K562 (cell line): ENCODE results near the gene TLE3. TPM values are rescaled to one million over a fixed set of nuclear protein-coding genes. Genes with fewer than 3 reads are reported as not detected.

ENCODE experiments used
- ATAC-seq: fragments of 200-7000 bp; cut with Tn5 transposase; 3 replicates; pipeline ENCODE4 v1.9.1; 2020; ENCODE audit warnings: moderate library complexity
- BruUV-seq: library from RNA; stranded (reverse); fragments of 400-500 nt; replicated peaks from 2 replicates; lab custom pipeline; 2021; lab: Mats Ljungman, UMichigan
- CTCF ChIA-PET: fragments of 300-600 bp; formaldehyde crosslinking; extraction: SDS; loops from one replicate; lab custom pipeline; 2021; ENCODE audit warnings: low intra/inter-chr PET ratio; lab: Yijun Ruan, JAX
- POLR2A ChIA-PET: fragments of 300-600, 350-650 bp; sonication (Branson Sonifier 250); formaldehyde crosslinking; extraction: SDS; loops from one replicate; lab custom pipeline; 2021; ENCODE audit warnings: antibody characterized with exemption, inconsistent platforms; lab: Yijun Ruan, JAX
- DNase-seq, 4 experiments: peaks; one replicate each; pipeline versions ENCODE4 v3.0.0 to v3.0.0-alpha.2; 2011 to 2018; ENCODE audit warnings: low spot score in 3 of 4, mixed read lengths in 3 of 4; ENCODE audit errors: extremely low read depth in 1 of 4
- FAIRE-seq: peaks from 2 replicates; lab custom pipeline; 2011; peaks lifted over from hg19 to GRCh38; lab: Jason Lieb, UNC
- H2AFZ ChIP-seq: 2 replicates; pipeline ENCODE4 v1.6.0; 2011; ENCODE audit warnings: low read depth, low read length, control low read depth, inconsistent platforms
- H3K27ac ChIP-seq: fragments of 200-600 bp; 3 replicates; pipeline ENCODE4 v1.8.0; 2011; ENCODE audit warnings: low read depth, mild to moderate bottlenecking, control low read depth, inconsistent platforms, low read length, moderate library complexity, mixed read lengths; ENCODE audit errors: extremely low read depth
- H3K27me3 ChIP-seq, 2 experiments: fragments of 300-600 bp in 1 of 2; 2 replicates in 1 of 2; 3 replicates in 1 of 2; pipeline versions ENCODE4 v1.6.0 to v1.8.0; 2011; ENCODE audit warnings: inconsistent platforms in 2 of 2, low read length in 2 of 2, mild to moderate bottlenecking in 1 of 2, mixed read lengths in 1 of 2, moderate library complexity in 1 of 2; ENCODE audit not compliant: control insufficient read depth in 2 of 2, insufficient read depth in 2 of 2
- H3K36me3 ChIP-seq: fragments of 300-600 bp; 3 replicates; pipeline ENCODE4 v1.8.0; 2011; ENCODE audit warnings: mild to moderate bottlenecking, low read length, inconsistent platforms; ENCODE audit not compliant: control insufficient read depth, insufficient read depth
- H3K4me1 ChIP-seq, 2 experiments: fragments of 200-600 bp in 1 of 2; replicated peaks in 1 of 2; 2 replicates in 1 of 2; 3 replicates in 1 of 2; pipeline versions ENCODE4 v1.5.1 to v1.8.0; 2011; ENCODE audit warnings: inconsistent platforms in 2 of 2, low read length in 2 of 2, mild to moderate bottlenecking in 1 of 2, mixed read lengths in 1 of 2, moderate library complexity in 1 of 2; ENCODE audit not compliant: control insufficient read depth in 2 of 2, insufficient read depth in 2 of 2
- H3K4me2 ChIP-seq: 2 replicates; pipeline ENCODE4 v1.6.1; 2011; ENCODE audit warnings: low read length, control low read depth, inconsistent platforms, mixed read lengths; ENCODE audit not compliant: insufficient read depth
- H3K4me3 ChIP-seq: fragments of 200-600 bp; sonication (generic), shearing (Covaris generic); 2 replicates; pipeline ENCODE4 v1.5.1; 2016; ENCODE audit warnings: control low read depth, inconsistent platforms
- H3K79me2 ChIP-seq: fragments of 200-600 bp; 3 replicates; pipeline ENCODE4 v1.8.0; 2011; ENCODE audit warnings: low read length, inconsistent platforms; ENCODE audit not compliant: control insufficient read depth, insufficient read depth
- H3K9ac ChIP-seq, 2 experiments: 2 replicates each; pipeline versions ENCODE4 v1.6.0 to v1.6.1; 2011; ENCODE audit warnings: low read depth in 2 of 2, low read length in 2 of 2, control low read depth in 1 of 2, inconsistent platforms in 1 of 2, mild to moderate bottlenecking in 1 of 2, mixed read lengths in 1 of 2; ENCODE audit not compliant: insufficient read depth in 1 of 2
- H3K9me1 ChIP-seq: one replicate; pipeline ENCODE4 v1.6.0; 2011; ENCODE audit warnings: inconsistent platforms, mild to moderate bottlenecking, low read length, moderate library complexity; ENCODE audit not compliant: control insufficient read depth, insufficient read depth
- H3K9me3 ChIP-seq: replicated peaks from 2 replicates; pipeline ENCODE4 v1.5.1; 2011; ENCODE audit warnings: low read depth, low read length, inconsistent platforms; ENCODE audit not compliant: control insufficient read depth, insufficient read depth
- H4K20me1 ChIP-seq: replicated peaks from 2 replicates; pipeline ENCODE4 v1.6.1; 2011; ENCODE audit warnings: low read length, inconsistent platforms, mixed read lengths; ENCODE audit not compliant: control insufficient read depth, insufficient read depth
- ARNT ChIP-seq, 2 experiments: fragments of 450-650 bp; IDR thresholded peaks; 2 replicates each; pipeline ENCODE4 v1.6.1; 2016; ENCODE audit warnings: mild to moderate bottlenecking in 1 of 2
- CEBPG ChIP-seq, 3 experiments: fragments of 200-800 bp in 1 of 3; sonication (Bioruptor generic) in 1 of 3; sonication (generic) in 1 of 3; formaldehyde crosslinking in 1 of 3; IDR thresholded peaks in 2 of 3; conservative IDR thresholded peaks in 1 of 3; 2 replicates each; pipeline versions ENCODE4 v1.6.1 to v1.8.0; 2016 to 2022; ENCODE audit warnings: missing compliant biosample characterization in 2 of 3, missing genetic modification characterization in 2 of 3, mild to moderate bottlenecking in 1 of 3, missing genetic modification reagents in 1 of 3
- FOXJ3 ChIP-seq: sonication (generic); formaldehyde crosslinking; IDR thresholded peaks from 2 replicates; pipeline ENCODE4 v1.4.0; 2020; ENCODE audit warnings: mild to moderate bottlenecking, missing genetic modification reagents
- HDAC6 ChIP-seq: IDR thresholded peaks from 2 replicates; pipeline ENCODE4 v1.6.1; 2012; ENCODE audit warnings: low read depth, mild to moderate bottlenecking, control low read depth, inconsistent platforms, low read length, moderate library complexity
- HOXB6 ChIP-seq: fragments of 250-450 bp; sonication (Bioruptor Pico); IDR thresholded peaks from 2 replicates; pipeline ENCODE4 v1.5.1; 2022; ENCODE audit warnings: mild to moderate bottlenecking, borderline replicate concordance
- MYNN ChIP-seq, 2 experiments: sonication (generic); formaldehyde crosslinking in 1 of 2; IDR thresholded peaks; 2 replicates each; pipeline versions ENCODE4 v1.5.0 to v1.6.1; 2016 to 2020; ENCODE audit warnings: antibody characterized with exemption in 1 of 2, missing genetic modification reagents in 1 of 2
- RHOXF2B ChIP-seq: fragments of 250-450 bp; sonication (Bioruptor Pico); conservative IDR thresholded peaks from 2 replicates; pipeline ENCODE4 v1.5.1; 2021
- RNF2 ChIP-seq: sonication (generic); IDR thresholded peaks from 2 replicates; pipeline ENCODE4 v1.6.1; 2016
- TOE1 ChIP-seq, 2 experiments: fragments of 450-650 bp in 1 of 2; sonication (generic) in 1 of 2; formaldehyde crosslinking in 1 of 2; IDR thresholded peaks; 2 replicates each; pipeline versions ENCODE4 v1.7.1 to v1.8.0; 2016 to 2022; ENCODE audit warnings: borderline replicate concordance in 2 of 2, mild to moderate bottlenecking in 2 of 2, antibody characterized with exemption in 1 of 2, inconsistent platforms in 1 of 2, low read depth in 1 of 2, missing genetic modification reagents in 1 of 2, moderate library complexity in 1 of 2
- XRCC5 ChIP-seq: fragments of 200-400 bp; formaldehyde crosslinking; IDR thresholded peaks from 2 replicates; pipeline ENCODE4 v1.6.1; 2017; ENCODE audit warnings: low read depth, mild to moderate bottlenecking, low read length
- ZNF174 ChIP-seq: fragments of 250-450 bp; sonication (Bioruptor Pico); IDR thresholded peaks from 2 replicates; pipeline ENCODE4 v1.4.0; 2020; ENCODE audit warnings: mild to moderate bottlenecking
- ZNF274 ChIP-seq: IDR thresholded peaks from 2 replicates; pipeline ENCODE4 v1.6.1; 2011; ENCODE audit warnings: low read depth, mild to moderate bottlenecking, low read length, moderate library complexity, borderline replicate concordance
- WGBS: fragments of 100-300 bp; shearing (Covaris generic); methylation state at CpG from one replicate; pipeline ENCODE4 v1.1.6; 2016; ENCODE audit warnings: low coverage, mixed read lengths; ENCODE audit not compliant: insufficient coverage; ENCODE audit errors: missing lambda C conversion rate; 5-methylcytosine and 5-hydroxymethylcytosine counted together
- in situ Hi-C: fragments of 300-500 bp; cut with MboI; formaldehyde crosslinking; loops from 4 replicates; pipeline ENCODE4 v1.15.0; 2018; ENCODE audit warnings: inconsistent platforms, mixed read lengths
- intact Hi-C: fragments of 100-400 bp; cut with micrococcal nuclease; formaldehyde crosslinking; loops from 2 replicates; pipeline ENCODE4 v1.14.2; 2022
- polyA plus RNA-seq, 8 experiments: library from polyadenylated mRNA; depleted of rRNA in 4 of 8; stranded (reverse) in 5 of 8; unstranded in 3 of 8; fragments of >200 nt; fragmentation: Nextera tagmentation in 2 of 8; fragmentation: Illumina TruSeq in 1 of 8; extraction: Ambion mirVana in 2 of 8; extraction: Trizol in 1 of 8; gene quantifications; 2 replicates each; pipeline versions ENCODE4 v1.2.1 to v1.2.3, GENCODE V29; 2011 to 2014; ENCODE audit warnings: inconsistent platforms in 1 of 8, missing spikeins in 1 of 8
- total RNA-seq, 7 experiments: library from RNA; depleted of rRNA in 6 of 7; stranded (reverse); fragments of >200 nt in 6 of 7; fragmentation: Illumina TruSeq in 2 of 7; extraction: Trizol in 2 of 7; gene quantifications; 2 replicates each; pipeline versions ENCODE4 v1.2.1 to v1.2.3, GENCODE V29; 2011 to 2021; ENCODE audit warnings: low replicate concordance in 1 of 7
- TF ChIP-seq, protein P1 (sequence below): fragments of 450-650 bp; IDR thresholded peaks from 2 replicates; pipeline ENCODE4 v1.7.1; 2018; ENCODE audit warnings: mild to moderate bottlenecking, low read depth; ENCODE audit not compliant: partially characterized antibody
- TF ChIP-seq, protein P2 (sequence below): fragments of 450-650 bp; conservative IDR thresholded peaks from 2 replicates; pipeline ENCODE4 v1.6.1; 2016; ENCODE audit warnings: missing genetic modification characterization, low read depth, mild to moderate bottlenecking, control low read depth, missing compliant biosample characterization

The TLE3 gene
- total and polyA plus RNA-seq, 9 of the 15 experiments (the other 6 are each of a cell fraction or from before 2014, with no cell fraction given), result 1.5 to 84.2 (median 14.1) TPM

DNA sequence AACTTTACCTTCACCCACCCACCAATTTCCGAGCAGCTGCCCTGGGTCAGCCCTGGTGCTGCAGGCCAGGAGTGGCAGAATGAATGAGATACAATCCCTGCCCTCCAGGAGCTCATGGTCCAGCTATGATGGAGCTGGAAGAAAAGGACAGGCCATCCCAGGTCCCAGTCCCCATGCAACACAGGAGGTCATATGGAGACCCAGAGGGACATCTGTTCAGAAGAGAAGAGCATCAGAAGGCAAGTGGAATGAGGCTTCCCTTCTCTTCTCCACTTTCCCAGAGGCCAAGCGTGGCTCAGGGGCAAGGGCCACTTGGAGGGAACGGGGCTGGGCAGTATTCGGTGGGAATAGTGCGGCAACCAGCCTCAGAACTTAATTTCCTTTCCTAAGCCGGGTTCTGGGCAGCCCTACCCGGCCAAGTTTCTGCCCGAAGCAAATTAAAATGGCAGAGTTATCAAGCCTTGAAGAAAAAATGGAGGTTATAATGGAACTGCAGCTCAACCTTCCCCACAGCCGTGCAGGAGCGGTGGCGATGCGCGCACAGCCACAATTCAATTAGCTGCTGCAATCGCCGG, 35.9 kb downstream of the TLE3 start:
- no peak for ATAC-seq
- Histone ChIP-seq H3K4me3 (no peak overlapping the region), H3K4me1 (peaks cover 0 to 3% of the 10 kb centered on the region in 2 experiments; a peak in 1 of 5 replicates), H3K9ac (no peak overlapping the region), H3K27me3 (no peaks in the 10 kb centered on the region), H3K4me2 (no peak overlapping the region), H3K36me3 (peaks cover 99% of the 10 kb centered on the region; the same call in 2 of the 3 replicates), H3K27ac (no peak overlapping the region), H2AFZ (no peak overlapping the region), H4K20me1 (no peaks in the 10 kb centered on the region), H3K9me1 (no peaks in the 10 kb centered on the region), H3K79me2 (no peaks in the 10 kb centered on the region), H3K9me3 (no peaks in the 10 kb centered on the region)
- BruUV-seq, result no TSS peak
- ChIA-PET POLR2A (interaction anchor here (0.6 to 1.2 kb wide), 2 partner anchors 30 to 40 kb away, joined by 3 read pairs; no protein-coding TSS in a partner anchor), CTCF (no interaction called here)
- intact Hi-C loops (no loop called here), in situ Hi-C loops (no loop called here)
- DNase-seq, result no peak
- FAIRE-seq, result no peak
- WGBS, result 97% methylated on average over 14 of the region's 15 CpGs
- TF ChIP-seq XRCC5, result no peak
- TF ChIP-seq FOXJ3 (CRISPR knock-in tag), result no peak
- no peak for TF ChIP-seq ZNF174 (CRISPR knock-in tag)
- TF ChIP-seq HOXB6, result no peak
- TF ChIP-seq, protein P1, sequence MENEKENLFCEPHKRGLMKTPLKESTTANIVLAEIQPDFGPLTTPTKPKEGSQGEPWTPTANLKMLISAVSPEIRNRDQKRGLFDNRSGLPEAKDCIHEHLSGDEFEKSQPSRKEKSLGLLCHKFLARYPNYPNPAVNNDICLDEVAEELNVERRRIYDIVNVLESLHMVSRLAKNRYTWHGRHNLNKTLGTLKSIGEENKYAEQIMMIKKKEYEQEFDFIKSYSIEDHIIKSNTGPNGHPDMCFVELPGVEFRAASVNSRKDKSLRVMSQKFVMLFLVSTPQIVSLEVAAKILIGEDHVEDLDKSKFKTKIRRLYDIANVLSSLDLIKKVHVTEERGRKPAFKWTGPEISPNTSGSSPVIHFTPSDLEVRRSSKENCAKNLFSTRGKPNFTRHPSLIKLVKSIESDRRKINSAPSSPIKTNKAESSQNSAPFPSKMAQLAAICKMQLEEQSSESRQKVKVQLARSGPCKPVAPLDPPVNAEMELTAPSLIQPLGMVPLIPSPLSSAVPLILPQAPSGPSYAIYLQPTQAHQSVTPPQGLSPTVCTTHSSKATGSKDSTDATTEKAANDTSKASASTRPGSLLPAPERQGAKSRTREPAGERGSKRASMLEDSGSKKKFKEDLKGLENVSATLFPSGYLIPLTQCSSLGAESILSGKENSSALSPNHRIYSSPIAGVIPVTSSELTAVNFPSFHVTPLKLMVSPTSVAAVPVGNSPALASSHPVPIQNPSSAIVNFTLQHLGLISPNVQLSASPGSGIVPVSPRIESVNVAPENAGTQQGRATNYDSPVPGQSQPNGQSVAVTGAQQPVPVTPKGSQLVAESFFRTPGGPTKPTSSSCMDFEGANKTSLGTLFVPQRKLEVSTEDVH, result no peak
- TF ChIP-seq CEBPG (CRISPR knock-in tag; IDR thresholded peaks at IDR 0.05), result no peak
- TF ChIP-seq CEBPG (tag; conservative IDR thresholded peaks at IDR 0.05 in 1 of 2, IDR thresholded peaks at IDR 0.05 in 1 of 2), result no peak
- TF ChIP-seq MYNN (IDR thresholded peaks at IDR 0.05), result no peak
- TF ChIP-seq MYNN (CRISPR knock-in tag; IDR thresholded peaks at IDR 0.05), result no peak
- TF ChIP-seq RHOXF2B (CRISPR knock-in tag), result no peak
- no peak for TF ChIP-seq ZNF274
- no peak for TF ChIP-seq TOE1 (IDR thresholded peaks at IDR 0.05; ENCODE audit: borderline replicate concordance)
- TF ChIP-seq TOE1 (CRISPR knock-in tag; IDR thresholded peaks at IDR 0.05; ENCODE audit: borderline replicate concordance, low read depth), result no peak
- TF ChIP-seq HDAC6, result no peak
- no peak for TF ChIP-seq RNF2
- no peak for TF ChIP-seq ARNT (IDR thresholded peaks at IDR 0.05)
- TF ChIP-seq, protein P2, sequence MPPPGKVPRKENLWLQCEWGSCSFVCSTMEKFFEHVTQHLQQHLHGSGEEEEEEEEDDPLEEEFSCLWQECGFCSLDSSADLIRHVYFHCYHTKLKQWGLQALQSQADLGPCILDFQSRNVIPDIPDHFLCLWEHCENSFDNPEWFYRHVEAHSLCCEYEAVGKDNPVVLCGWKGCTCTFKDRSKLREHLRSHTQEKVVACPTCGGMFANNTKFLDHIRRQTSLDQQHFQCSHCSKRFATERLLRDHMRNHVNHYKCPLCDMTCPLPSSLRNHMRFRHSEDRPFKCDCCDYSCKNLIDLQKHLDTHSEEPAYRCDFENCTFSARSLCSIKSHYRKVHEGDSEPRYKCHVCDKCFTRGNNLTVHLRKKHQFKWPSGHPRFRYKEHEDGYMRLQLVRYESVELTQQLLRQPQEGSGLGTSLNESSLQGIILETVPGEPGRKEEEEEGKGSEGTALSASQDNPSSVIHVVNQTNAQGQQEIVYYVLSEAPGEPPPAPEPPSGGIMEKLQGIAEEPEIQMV (tag), result no peak
